GM23338 (cell line): ENCODE results near the gene LRRN1. TPM values are rescaled to one million over a fixed set of nuclear protein-coding genes. Genes with fewer than 3 reads are reported as not detected.

Experiments
- ATAC-seq: fragments of 200-7000 bp; cut with Tn5 transposase; 3 replicates; pipeline ENCODE4 v1.9.1; 2020
- DNase-seq: peaks from one replicate; pipeline ENCODE4 v3.0.0-alpha.2; 2015; ENCODE audit warnings: low spot score
- H2AFZ ChIP-seq: fragments of 200-600 bp; sonication (generic); 2 replicates; pipeline ENCODE4 v1.8.0; 2016; ENCODE audit warnings: antibody characterized with exemption, mild to moderate bottlenecking, moderate library complexity
- H3F3A ChIP-seq: fragments of 200-600 bp; sonication (generic); replicated peaks from 2 replicates; pipeline ENCODE4 v1.8.0; 2017; ENCODE audit warnings: antibody characterized with exemption, mixed run types, low read depth
- H3K27ac ChIP-seq: fragments of 200-600 bp; sonication (generic); 2 replicates; pipeline ENCODE4 v1.6.1; 2016; ENCODE audit warnings: low read depth
- H3K27me3 ChIP-seq: fragments of 200-600 bp; sonication (generic); 2 replicates; pipeline ENCODE4 v1.8.0; 2016; ENCODE audit warnings: mild to moderate bottlenecking, mixed run types, moderate library complexity; ENCODE audit not compliant: insufficient read depth
- H3K36me3 ChIP-seq: fragments of 200-600 bp; sonication (generic); 2 replicates; pipeline ENCODE4 v1.8.0; 2016; ENCODE audit warnings: mild to moderate bottlenecking; ENCODE audit not compliant: insufficient read depth
- H3K4me1 ChIP-seq: fragments of 200-600 bp; sonication (generic); 2 replicates; pipeline ENCODE4 v1.8.0; 2016; ENCODE audit warnings: mild to moderate bottlenecking, moderate library complexity; ENCODE audit not compliant: insufficient read depth
- H3K4me2 ChIP-seq: fragments of 200-600 bp; sonication (generic); 2 replicates; pipeline ENCODE4 v1.7.1; 2017; ENCODE audit warnings: mixed run types
- H3K4me3 ChIP-seq: fragments of 200-600 bp; sonication (generic); 2 replicates; pipeline ENCODE4 v1.6.1; 2016; ENCODE audit warnings: mixed run types
- H3K79me2 ChIP-seq: fragments of 200-600 bp; sonication (generic); replicated peaks from 2 replicates; pipeline ENCODE4 v1.8.0; 2017; ENCODE audit warnings: mild to moderate bottlenecking; ENCODE audit not compliant: insufficient read depth
- H3K9me2 ChIP-seq: fragments of 200-600 bp; sonication (generic); 2 replicates; pipeline ENCODE4 v1.8.0; 2017; ENCODE audit not compliant: insufficient read depth
- H4K20me1 ChIP-seq: fragments of 200-600 bp; sonication (generic); replicated peaks from 2 replicates; pipeline ENCODE4 v1.8.0; 2017; ENCODE audit warnings: mild to moderate bottlenecking; ENCODE audit not compliant: insufficient read depth
- H3K27ac Mint-ChIP-seq: 2 replicates; pipeline ENCODE4 v1.8.0; 2020; ENCODE audit warnings: inconsistent platforms, mild to moderate bottlenecking, moderate library complexity, mixed read lengths
- H3K27me3 Mint-ChIP-seq: 3 replicates; pipeline ENCODE4 v1.8.0; 2022; ENCODE audit warnings: low read depth, mild to moderate bottlenecking, moderate library complexity, mixed read lengths, inconsistent platforms; ENCODE audit not compliant: insufficient read depth, poor library complexity
- H3K36me3 Mint-ChIP-seq: 3 replicates; pipeline ENCODE4 v1.8.0; 2021; ENCODE audit warnings: low read depth, mild to moderate bottlenecking, inconsistent platforms, moderate library complexity, mixed read lengths
- H3K4me1 Mint-ChIP-seq: 3 replicates; pipeline ENCODE4 v1.8.0; 2020; ENCODE audit warnings: mild to moderate bottlenecking, inconsistent platforms, mixed read lengths
- H3K4me3 Mint-ChIP-seq: 3 replicates; pipeline ENCODE4 v1.8.0; 2021; ENCODE audit warnings: moderate library complexity, mild to moderate bottlenecking, inconsistent platforms, mixed read lengths
- H3K9me3 Mint-ChIP-seq: 3 replicates; pipeline ENCODE4 v1.8.0; 2020; ENCODE audit warnings: moderate library complexity, mild to moderate bottlenecking, inconsistent platforms, mixed read lengths
- CREB1 ChIP-seq: fragments of 250-450 bp; sonication (Bioruptor Pico); IDR thresholded peaks from 2 replicates; pipeline ENCODE4 v1.5.0; 2020; ENCODE audit warnings: low read depth, mild to moderate bottlenecking, moderate library complexity
- EZH2 ChIP-seq: fragments of 200-600 bp; sonication (generic); IDR thresholded peaks from one replicate; pipeline ENCODE4 v1.8.0; 2017; ENCODE audit warnings: antibody characterized with exemption, mild to moderate bottlenecking, low read depth; ENCODE audit not compliant: unreplicated experiment
- EZH2phosphoT487 ChIP-seq: fragments of 200-600 bp; sonication (generic); IDR thresholded peaks from one replicate; pipeline ENCODE4 v1.8.1; 2018; ENCODE audit warnings: antibody characterized with exemption; ENCODE audit not compliant: unreplicated experiment
- JUNB ChIP-seq: IDR thresholded peaks from one replicate; pipeline ENCODE4 v1.6.1; 2016; ENCODE audit warnings: antibody characterized with exemption; ENCODE audit not compliant: unreplicated experiment
- NANOG ChIP-seq: IDR thresholded peaks from 2 replicates; pipeline ENCODE4 v1.6.1; 2016; ENCODE audit warnings: antibody characterized with exemption, borderline replicate concordance
- POLR2AphosphoS5 ChIP-seq: IDR thresholded peaks from 2 replicates; pipeline ENCODE4 v1.6.1; 2016; ENCODE audit warnings: antibody characterized with exemption, low read depth
- STAT1 ChIP-seq: IDR thresholded peaks from one replicate; pipeline ENCODE4 v1.6.1; 2016; ENCODE audit warnings: antibody characterized with exemption; ENCODE audit not compliant: unreplicated experiment
- ZNF114 ChIP-seq: fragments of 250-450 bp; sonication (Bioruptor Pico); IDR thresholded peaks from 2 replicates; pipeline ENCODE4 v1.5.0; 2020; ENCODE audit warnings: mild to moderate bottlenecking, moderate library complexity
- ZNF331 ChIP-seq: fragments of 250-450 bp; sonication (Bioruptor Pico); IDR thresholded peaks from 2 replicates; pipeline ENCODE4 v1.5.0; 2020; ENCODE audit warnings: low read depth, mild to moderate bottlenecking, moderate library complexity
- polyA plus RNA-seq: library from polyadenylated mRNA; unstranded; fragments of >200 nt; fragmentation: Nextera tagmentation; extraction: Ambion mirVana; gene quantifications from 2 replicates; pipeline ENCODE4 v1.2.1, GENCODE V29; 2016
- total RNA-seq: library from RNA; depleted of rRNA; stranded (reverse); fragments of >200 nt; shearing (Covaris generic); gene quantifications from 2 replicates; pipeline ENCODE4 v1.2.3, GENCODE V29; 2014
- TF ChIP-seq, protein P1 (sequence below): IDR thresholded peaks from 2 replicates; pipeline ENCODE4 v1.6.1; 2016; ENCODE audit warnings: antibody characterized with exemption
- TF ChIP-seq, protein P2 (sequence below), 2 experiments: fragments of 200-600 bp in 1 of 2; sonication (generic) in 1 of 2; conservative IDR thresholded peaks; 2 replicates each; pipeline versions ENCODE4 v1.5.1 to v1.6.1; 2016 to 2017; ENCODE audit warnings: antibody characterized with exemption in 2 of 2, low read depth in 2 of 2, mild to moderate bottlenecking in 2 of 2, moderate library complexity in 1 of 2
- TF ChIP-seq, protein P3 (sequence below): IDR thresholded peaks from one replicate; pipeline ENCODE4 v1.6.1; 2018; ENCODE audit warnings: antibody characterized with exemption; ENCODE audit not compliant: unreplicated experiment
- TF ChIP-seq, protein P4 (sequence below): fragments of 250-450 bp; sonication (Bioruptor Pico); IDR thresholded peaks from 2 replicates; pipeline ENCODE4 v1.5.0; 2020; ENCODE audit warnings: mild to moderate bottlenecking, moderate library complexity

LRRN1 gene
- total and polyA plus RNA-seq, 2 experiments from 2014 or later: 85.7 to 172 TPM

DNA sequence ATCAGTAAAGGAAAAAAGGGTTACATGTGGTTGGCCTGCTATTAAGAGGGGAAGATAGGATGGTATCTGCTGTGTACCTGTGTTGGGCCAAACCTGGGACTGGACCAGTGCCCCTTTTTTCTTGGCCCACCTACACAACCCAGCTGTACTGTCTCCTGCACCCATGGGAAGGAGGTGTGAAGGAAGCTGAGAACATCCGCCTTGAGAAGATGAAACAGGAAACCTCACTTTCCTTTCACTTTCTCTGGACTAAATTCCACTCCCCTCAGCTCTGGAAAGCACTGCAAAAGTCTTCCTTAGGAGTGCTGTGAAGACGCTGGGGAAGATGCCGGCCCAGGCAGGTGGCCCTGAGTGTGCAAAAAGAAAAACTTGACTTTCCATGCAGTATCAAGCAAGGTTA, 37.6 kb downstream of the LRRN1 start:
- no peaks in the 10 kb centered on the region for H3K4me1 Mint-ChIP-seq
- H3K36me3 ChIP-seq: peaks cover 17% of the 10 kb centered on the region
- ATAC-seq (no peak), DNase-seq (no peak)
- no peak overlapping the region for H3K4me3 Mint-ChIP-seq
- H3K9me2 ChIP-seq: no peaks in the 10 kb centered on the region
- peaks cover 98% of the 10 kb centered on the region for H3K79me2 ChIP-seq
- no peaks in the 10 kb centered on the region for H3F3A ChIP-seq
- peaks cover 8% of the 10 kb centered on the region for H3K27me3 Mint-ChIP-seq
- H4K20me1 ChIP-seq: peaks cover 55% of the 10 kb centered on the region
- no peak overlapping the region for H3K4me2 ChIP-seq
- H3K27ac Mint-ChIP-seq: no peak overlapping the region
- H3K9me3 Mint-ChIP-seq: peaks cover 34% of the 10 kb centered on the region
- no peak overlapping the region for H3K4me3 ChIP-seq
- no peaks in the 10 kb centered on the region for H3K27me3 ChIP-seq
- H3K27ac ChIP-seq: 0 out of 2 replicates have a peak overlapping the region, but pooled peaks have one; percentile 32
- no peak overlapping the region for H2AFZ ChIP-seq
- no peaks in the 10 kb centered on the region for H3K4me1 ChIP-seq
- TF ChIP-seq JUNB: no peak
- TF ChIP-seq POLR2AphosphoS5: no peak
- TF ChIP-seq STAT1: no peak
- no peak for TF ChIP-seq CREB1
- no peak for TF ChIP-seq EZH2
- no peak for TF ChIP-seq NANOG
- TF ChIP-seq, protein P1, sequence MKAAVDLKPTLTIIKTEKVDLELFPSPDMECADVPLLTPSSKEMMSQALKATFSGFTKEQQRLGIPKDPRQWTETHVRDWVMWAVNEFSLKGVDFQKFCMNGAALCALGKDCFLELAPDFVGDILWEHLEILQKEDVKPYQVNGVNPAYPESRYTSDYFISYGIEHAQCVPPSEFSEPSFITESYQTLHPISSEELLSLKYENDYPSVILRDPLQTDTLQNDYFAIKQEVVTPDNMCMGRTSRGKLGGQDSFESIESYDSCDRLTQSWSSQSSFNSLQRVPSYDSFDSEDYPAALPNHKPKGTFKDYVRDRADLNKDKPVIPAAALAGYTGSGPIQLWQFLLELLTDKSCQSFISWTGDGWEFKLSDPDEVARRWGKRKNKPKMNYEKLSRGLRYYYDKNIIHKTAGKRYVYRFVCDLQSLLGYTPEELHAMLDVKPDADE: no peak
- TF ChIP-seq ZNF331 (CRISPR knock-in tag): no peak
- TF ChIP-seq, protein P2, sequence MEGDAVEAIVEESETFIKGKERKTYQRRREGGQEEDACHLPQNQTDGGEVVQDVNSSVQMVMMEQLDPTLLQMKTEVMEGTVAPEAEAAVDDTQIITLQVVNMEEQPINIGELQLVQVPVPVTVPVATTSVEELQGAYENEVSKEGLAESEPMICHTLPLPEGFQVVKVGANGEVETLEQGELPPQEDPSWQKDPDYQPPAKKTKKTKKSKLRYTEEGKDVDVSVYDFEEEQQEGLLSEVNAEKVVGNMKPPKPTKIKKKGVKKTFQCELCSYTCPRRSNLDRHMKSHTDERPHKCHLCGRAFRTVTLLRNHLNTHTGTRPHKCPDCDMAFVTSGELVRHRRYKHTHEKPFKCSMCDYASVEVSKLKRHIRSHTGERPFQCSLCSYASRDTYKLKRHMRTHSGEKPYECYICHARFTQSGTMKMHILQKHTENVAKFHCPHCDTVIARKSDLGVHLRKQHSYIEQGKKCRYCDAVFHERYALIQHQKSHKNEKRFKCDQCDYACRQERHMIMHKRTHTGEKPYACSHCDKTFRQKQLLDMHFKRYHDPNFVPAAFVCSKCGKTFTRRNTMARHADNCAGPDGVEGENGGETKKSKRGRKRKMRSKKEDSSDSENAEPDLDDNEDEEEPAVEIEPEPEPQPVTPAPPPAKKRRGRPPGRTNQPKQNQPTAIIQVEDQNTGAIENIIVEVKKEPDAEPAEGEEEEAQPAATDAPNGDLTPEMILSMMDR (conservative IDR thresholded peaks at IDR 0.05; ENCODE audit: low read depth in 2 of 2): no peak
- no peak for TF ChIP-seq ZNF114
- no peak for TF ChIP-seq EZH2phosphoT487
- TF ChIP-seq, protein P3, sequence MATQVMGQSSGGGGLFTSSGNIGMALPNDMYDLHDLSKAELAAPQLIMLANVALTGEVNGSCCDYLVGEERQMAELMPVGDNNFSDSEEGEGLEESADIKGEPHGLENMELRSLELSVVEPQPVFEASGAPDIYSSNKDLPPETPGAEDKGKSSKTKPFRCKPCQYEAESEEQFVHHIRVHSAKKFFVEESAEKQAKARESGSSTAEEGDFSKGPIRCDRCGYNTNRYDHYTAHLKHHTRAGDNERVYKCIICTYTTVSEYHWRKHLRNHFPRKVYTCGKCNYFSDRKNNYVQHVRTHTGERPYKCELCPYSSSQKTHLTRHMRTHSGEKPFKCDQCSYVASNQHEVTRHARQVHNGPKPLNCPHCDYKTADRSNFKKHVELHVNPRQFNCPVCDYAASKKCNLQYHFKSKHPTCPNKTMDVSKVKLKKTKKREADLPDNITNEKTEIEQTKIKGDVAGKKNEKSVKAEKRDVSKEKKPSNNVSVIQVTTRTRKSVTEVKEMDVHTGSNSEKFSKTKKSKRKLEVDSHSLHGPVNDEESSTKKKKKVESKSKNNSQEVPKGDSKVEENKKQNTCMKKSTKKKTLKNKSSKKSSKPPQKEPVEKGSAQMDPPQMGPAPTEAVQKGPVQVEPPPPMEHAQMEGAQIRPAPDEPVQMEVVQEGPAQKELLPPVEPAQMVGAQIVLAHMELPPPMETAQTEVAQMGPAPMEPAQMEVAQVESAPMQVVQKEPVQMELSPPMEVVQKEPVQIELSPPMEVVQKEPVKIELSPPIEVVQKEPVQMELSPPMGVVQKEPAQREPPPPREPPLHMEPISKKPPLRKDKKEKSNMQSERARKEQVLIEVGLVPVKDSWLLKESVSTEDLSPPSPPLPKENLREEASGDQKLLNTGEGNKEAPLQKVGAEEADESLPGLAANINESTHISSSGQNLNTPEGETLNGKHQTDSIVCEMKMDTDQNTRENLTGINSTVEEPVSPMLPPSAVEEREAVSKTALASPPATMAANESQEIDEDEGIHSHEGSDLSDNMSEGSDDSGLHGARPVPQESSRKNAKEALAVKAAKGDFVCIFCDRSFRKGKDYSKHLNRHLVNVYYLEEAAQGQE: no peak
- TF ChIP-seq, protein P4, sequence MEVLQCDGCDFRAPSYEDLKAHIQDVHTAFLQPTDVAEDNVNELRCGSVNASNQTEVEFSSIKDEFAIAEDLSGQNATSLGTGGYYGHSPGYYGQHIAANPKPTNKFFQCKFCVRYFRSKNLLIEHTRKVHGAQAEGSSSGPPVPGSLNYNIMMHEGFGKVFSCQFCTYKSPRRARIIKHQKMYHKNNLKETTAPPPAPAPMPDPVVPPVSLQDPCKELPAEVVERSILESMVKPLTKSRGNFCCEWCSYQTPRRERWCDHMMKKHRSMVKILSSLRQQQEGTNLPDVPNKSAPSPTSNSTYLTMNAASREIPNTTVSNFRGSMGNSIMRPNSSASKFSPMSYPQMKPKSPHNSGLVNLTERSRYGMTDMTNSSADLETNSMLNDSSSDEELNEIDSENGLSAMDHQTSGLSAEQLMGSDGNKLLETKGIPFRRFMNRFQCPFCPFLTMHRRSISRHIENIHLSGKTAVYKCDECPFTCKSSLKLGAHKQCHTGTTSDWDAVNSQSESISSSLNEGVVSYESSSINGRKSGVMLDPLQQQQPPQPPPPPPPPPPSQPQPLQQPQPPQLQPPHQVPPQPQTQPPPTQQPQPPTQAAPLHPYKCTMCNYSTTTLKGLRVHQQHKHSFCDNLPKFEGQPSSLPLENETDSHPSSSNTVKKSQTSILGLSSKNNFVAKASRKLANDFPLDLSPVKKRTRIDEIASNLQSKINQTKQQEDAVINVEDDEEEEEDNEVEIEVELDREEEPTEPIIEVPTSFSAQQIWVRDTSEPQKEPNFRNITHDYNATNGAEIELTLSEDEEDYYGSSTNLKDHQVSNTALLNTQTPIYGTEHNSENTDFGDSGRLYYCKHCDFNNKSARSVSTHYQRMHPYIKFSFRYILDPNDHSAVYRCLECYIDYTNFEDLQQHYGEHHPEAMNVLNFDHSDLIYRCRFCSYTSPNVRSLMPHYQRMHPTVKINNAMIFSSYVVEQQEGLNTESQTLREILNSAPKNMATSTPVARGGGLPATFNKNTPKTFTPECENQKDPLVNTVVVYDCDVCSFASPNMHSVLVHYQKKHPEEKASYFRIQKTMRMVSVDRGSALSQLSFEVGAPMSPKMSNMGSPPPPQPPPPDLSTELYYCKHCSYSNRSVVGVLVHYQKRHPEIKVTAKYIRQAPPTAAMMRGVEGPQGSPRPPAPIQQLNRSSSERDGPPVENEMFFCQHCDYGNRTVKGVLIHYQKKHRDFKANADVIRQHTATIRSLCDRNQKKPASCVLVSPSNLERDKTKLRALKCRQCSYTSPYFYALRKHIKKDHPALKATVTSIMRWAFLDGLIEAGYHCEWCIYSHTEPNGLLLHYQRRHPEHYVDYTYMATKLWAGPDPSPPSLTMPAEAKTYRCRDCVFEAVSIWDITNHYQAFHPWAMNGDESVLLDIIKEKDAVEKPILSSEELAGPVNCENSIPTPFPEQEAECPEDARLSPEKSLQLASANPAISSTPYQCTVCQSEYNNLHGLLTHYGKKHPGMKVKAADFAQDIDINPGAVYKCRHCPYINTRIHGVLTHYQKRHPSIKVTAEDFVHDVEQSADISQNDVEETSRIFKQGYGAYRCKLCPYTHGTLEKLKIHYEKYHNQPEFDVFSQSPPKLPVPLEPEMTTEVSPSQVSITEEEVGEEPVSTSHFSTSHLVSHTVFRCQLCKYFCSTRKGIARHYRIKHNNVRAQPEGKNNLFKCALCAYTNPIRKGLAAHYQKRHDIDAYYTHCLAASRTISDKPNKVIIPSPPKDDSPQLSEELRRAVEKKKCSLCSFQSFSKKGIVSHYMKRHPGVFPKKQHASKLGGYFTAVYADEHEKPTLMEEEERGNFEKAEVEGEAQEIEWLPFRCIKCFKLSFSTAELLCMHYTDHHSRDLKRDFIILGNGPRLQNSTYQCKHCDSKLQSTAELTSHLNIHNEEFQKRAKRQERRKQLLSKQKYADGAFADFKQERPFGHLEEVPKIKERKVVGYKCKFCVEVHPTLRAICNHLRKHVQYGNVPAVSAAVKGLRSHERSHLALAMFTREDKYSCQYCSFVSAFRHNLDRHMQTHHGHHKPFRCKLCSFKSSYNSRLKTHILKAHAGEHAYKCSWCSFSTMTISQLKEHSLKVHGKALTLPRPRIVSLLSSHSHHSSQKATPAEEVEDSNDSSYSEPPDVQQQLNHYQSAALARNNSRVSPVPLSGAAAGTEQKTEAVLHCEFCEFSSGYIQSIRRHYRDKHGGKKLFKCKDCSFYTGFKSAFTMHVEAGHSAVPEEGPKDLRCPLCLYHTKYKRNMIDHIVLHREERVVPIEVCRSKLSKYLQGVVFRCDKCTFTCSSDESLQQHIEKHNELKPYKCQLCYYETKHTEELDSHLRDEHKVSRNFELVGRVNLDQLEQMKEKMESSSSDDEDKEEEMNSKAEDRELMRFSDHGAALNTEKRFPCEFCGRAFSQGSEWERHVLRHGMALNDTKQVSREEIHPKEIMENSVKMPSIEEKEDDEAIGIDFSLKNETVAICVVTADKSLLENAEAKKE (CRISPR knock-in tag): no peak
- H3K36me3 Mint-ChIP-seq: peaks cover 93% of the 10 kb centered on the region
